Trophoblast cell (in vitro differentiated cells and primary cell): Measurements from ENCODE around the gene OTOF.

Experiments used
- DNase-seq, 2 donors: peaks; one replicate each; pipeline ENCODE4 v3.0.0-alpha.2; 2016
- H2AFZ ChIP-seq: 2 replicates; pipeline ENCODE4 v1.6.1; 2013; ENCODE audit warnings: low read length, moderate library complexity, mild to moderate bottlenecking; ENCODE audit not compliant: insufficient read depth, poor library complexity
- H2AK5ac ChIP-seq: 2 replicates; pipeline ENCODE4 v1.6.1; 2013; ENCODE audit warnings: mild to moderate bottlenecking, low read length
- H2BK120ac ChIP-seq: 2 replicates; pipeline ENCODE4 v1.6.1; 2013; ENCODE audit warnings: low read length, mild to moderate bottlenecking, moderate library complexity; ENCODE audit not compliant: insufficient read depth, poor library complexity
- H2BK12ac ChIP-seq: 2 replicates; pipeline ENCODE4 v1.6.1; 2013; ENCODE audit warnings: mild to moderate bottlenecking, low read length, moderate library complexity
- H2BK5ac ChIP-seq: 2 replicates; pipeline ENCODE4 v1.6.1; 2013; ENCODE audit warnings: low read length, low read depth, moderate library complexity, mild to moderate bottlenecking; ENCODE audit not compliant: poor library complexity
- H3K14ac ChIP-seq: 2 replicates; pipeline ENCODE4 v1.6.1; 2013; ENCODE audit warnings: mild to moderate bottlenecking, low read length
- H3K18ac ChIP-seq: 2 replicates; pipeline ENCODE4 v1.6.1; 2013; ENCODE audit warnings: mild to moderate bottlenecking, low read length
- H3K23ac ChIP-seq: 2 replicates; pipeline ENCODE4 v1.6.1; 2013; ENCODE audit warnings: low read length
- H3K27ac ChIP-seq: 2 replicates; pipeline ENCODE4 v1.5.1; 2013; ENCODE audit warnings: low read depth, mild to moderate bottlenecking, inconsistent platforms, low read length, moderate library complexity
- H3K27me3 ChIP-seq: 2 replicates; pipeline ENCODE4 v1.6.1; 2013; ENCODE audit warnings: inconsistent platforms, mild to moderate bottlenecking, low read length, moderate library complexity; ENCODE audit not compliant: insufficient read depth
- H3K36me3 ChIP-seq, 2 experiments: 1 replicate in 1 of 2; 2 replicates in 1 of 2; pipeline ENCODE4 v1.6.1; 2013; ENCODE audit warnings: low read length in 2 of 2, mild to moderate bottlenecking in 2 of 2, moderate library complexity in 1 of 2; ENCODE audit not compliant: insufficient read depth in 2 of 2, control insufficient read depth in 1 of 2
- H3K4ac ChIP-seq: 2 replicates; pipeline ENCODE4 v1.6.1; 2013; ENCODE audit warnings: low read depth, mild to moderate bottlenecking, low read length, moderate library complexity
- H3K4me1 ChIP-seq, 2 experiments: 1 replicate in 1 of 2; 2 replicates in 1 of 2; pipeline ENCODE4 v1.6.1; 2013; ENCODE audit warnings: low read length in 2 of 2, mild to moderate bottlenecking in 2 of 2, moderate library complexity in 1 of 2; ENCODE audit not compliant: insufficient read depth in 2 of 2, control insufficient read depth in 1 of 2
- H3K4me2 ChIP-seq: 2 replicates; pipeline ENCODE4 v1.6.1; 2013; ENCODE audit warnings: inconsistent platforms, mild to moderate bottlenecking, low read length, moderate library complexity
- H3K4me3 ChIP-seq: 2 replicates; pipeline ENCODE4 v1.5.1; 2013; ENCODE audit warnings: mild to moderate bottlenecking, low read depth, low read length, inconsistent platforms
- H3K79me1 ChIP-seq: one replicate; pipeline ENCODE4 v1.6.1; 2013; ENCODE audit warnings: low read length
- H3K79me2 ChIP-seq: 2 replicates; pipeline ENCODE4 v1.6.1; 2013; ENCODE audit warnings: low read length, mild to moderate bottlenecking; ENCODE audit not compliant: control insufficient read depth, insufficient read depth, poor library complexity
- H3K9ac ChIP-seq: 2 replicates; pipeline ENCODE4 v1.6.1; 2013; ENCODE audit warnings: mild to moderate bottlenecking, low read length
- H3K9me3 ChIP-seq: 2 replicates; pipeline ENCODE4 v1.6.1; 2013; ENCODE audit warnings: low read depth, mild to moderate bottlenecking, control low read depth, inconsistent platforms, low read length; ENCODE audit not compliant: insufficient read depth
- H4K12ac ChIP-seq: 2 replicates; pipeline ENCODE4 v1.6.1; 2013; ENCODE audit warnings: low read depth, mild to moderate bottlenecking, low read length, moderate library complexity
- H4K8ac ChIP-seq: 2 replicates; pipeline ENCODE4 v1.6.1; 2013; ENCODE audit warnings: low read depth, mild to moderate bottlenecking, low read length, moderate library complexity
- H4K91ac ChIP-seq: one replicate; pipeline ENCODE4 v1.6.1; 2013; ENCODE audit warnings: low read depth, mild to moderate bottlenecking, low read length, moderate library complexity
- WGBS: extraction: QIAGEN DNeasy Blood & Tissue Kit; methylation state at CpG from one replicate; pipeline ENCODE4 v1.1.7; 2013; ENCODE audit warnings: missing lambda C conversion rate; ENCODE audit not compliant: insufficient read length, insufficient coverage; ENCODE audit errors: extremely low coverage; 5-methylcytosine and 5-hydroxymethylcytosine counted together

The OTOF gene

GRCh38 chr2:26462511-26463243 lies 15.2 kb downstream of the OTOF start:
- peak overlapping the region; percentile 65 for H2BK120ac ChIP-seq
- H3K4me1 ChIP-seq = peaks cover 15 to 20% of the 10 kb centered on the region in 2 experiments
- H3K18ac ChIP-seq = no peak overlapping the region
- H3K9me3 ChIP-seq = peaks cover 3% of the 10 kb centered on the region
- H3K9ac ChIP-seq = no peak overlapping the region
- H3K4me2 ChIP-seq = no peak overlapping the region
- H3K4ac ChIP-seq = no peak overlapping the region
- H3K79me1 ChIP-seq = peaks cover 12% of the 10 kb centered on the region
- peak; percentile 58 to 69 for DNase-seq
- H3K27me3 ChIP-seq = no peaks in the 10 kb centered on the region
- H3K4me3 ChIP-seq = no peak overlapping the region
- H2AFZ ChIP-seq = no peak overlapping the region
- H4K8ac ChIP-seq = peak overlapping the region; percentile 39
- peak overlapping the region; percentile 3 for H2AK5ac ChIP-seq
- H2BK5ac ChIP-seq = no peak overlapping the region
- peak overlapping the region; percentile 0 for H2BK12ac ChIP-seq
- peak overlapping the region; percentile 82 for H4K91ac ChIP-seq
- no peaks in the 10 kb centered on the region for H3K36me3 ChIP-seq
- H3K23ac ChIP-seq = no peak overlapping the region
- no CpG with 5 or more reads among the region's 14 CpGs for WGBS
- H3K27ac ChIP-seq = peak overlapping the region; percentile 7
- peak overlapping the region; percentile 1 for H3K14ac ChIP-seq
- H4K12ac ChIP-seq = peak overlapping the region; percentile 6
- H3K79me2 ChIP-seq = no peaks in the 10 kb centered on the region

GRCh38 chr2:26462100-26462499 lies 15.8 kb downstream of the OTOF start:
- DNase-seq = no peak
- no peaks in the 10 kb centered on the region for H3K27me3 ChIP-seq
- no peak overlapping the region for H3K18ac ChIP-seq
- no peak overlapping the region for H3K27ac ChIP-seq
- H3K14ac ChIP-seq = no peak overlapping the region
- H3K79me2 ChIP-seq = no peaks in the 10 kb centered on the region
- no peak overlapping the region for H3K4me3 ChIP-seq
- H4K12ac ChIP-seq = no peak overlapping the region
- H3K9ac ChIP-seq = no peak overlapping the region
- no peak overlapping the region for H2AFZ ChIP-seq
- H2BK12ac ChIP-seq = peak overlapping the region; percentile 11
- peaks cover 20 to 24% of the 10 kb centered on the region in 2 experiments for H3K4me1 ChIP-seq
- no CpG with 5 or more reads among the region's 6 CpGs for WGBS
- H3K36me3 ChIP-seq = no peaks in the 10 kb centered on the region
- H2BK5ac ChIP-seq = no peak overlapping the region
- H3K4ac ChIP-seq = no peak overlapping the region
- H3K4me2 ChIP-seq = no peak overlapping the region
- no peak overlapping the region for H2AK5ac ChIP-seq
- H4K91ac ChIP-seq = peak overlapping the region; percentile 56
- no peak overlapping the region for H3K23ac ChIP-seq
- H3K79me1 ChIP-seq = peaks cover 14% of the 10 kb centered on the region
- no peak overlapping the region for H2BK120ac ChIP-seq
- H3K9me3 ChIP-seq = peaks cover 3% of the 10 kb centered on the region
- no peak overlapping the region for H4K8ac ChIP-seq

GRCh38 chr2:26461601-26462023 lies 16.3 kb downstream of the OTOF start:
- Histone ChIP-seq H4K12ac (no peak overlapping the region), H3K4me3 (no peak overlapping the region), H2BK120ac (no peak overlapping the region), H3K79me1 (peaks cover 17% of the 10 kb centered on the region), H3K23ac (no peak overlapping the region), H3K4me1 (peaks cover 25 to 29% of the 10 kb centered on the region in 2 experiments), H3K79me2 (no peaks in the 10 kb centered on the region), H2AK5ac (peak overlapping the region; percentile 48), H4K8ac (no peak overlapping the region), H3K4ac (no peak overlapping the region), H3K9me3 (peaks cover 3% of the 10 kb centered on the region), H2AFZ (no peak overlapping the region), H3K18ac (no peak overlapping the region), H3K9ac (no peak overlapping the region), H3K27me3 (no peaks in the 10 kb centered on the region), H3K14ac (no peak overlapping the region), H3K36me3 (no peaks in the 10 kb centered on the region), H3K4me2 (no peak overlapping the region), H3K27ac (no peak overlapping the region), H4K91ac (peak overlapping the region; percentile 7), H2BK5ac (no peak overlapping the region), H2BK12ac (no peak overlapping the region)
- WGBS = no CpG with 5 or more reads among the region's 19 CpGs
- DNase-seq = no peak

- WGBS = no CpG with 5 or more reads among the region's 19 CpGs
- no peak for DNase-seq
- no peak overlapping the region for H2BK120ac ChIP-seq
Measured at GRCh38 chr2:26460613-26461031, 17.3 kb downstream of the OTOF start.

More at GRCh38 chr2:26460613-26461031, 17.3 kb downstream of the OTOF start:
- Histone ChIP-seq H4K12ac (no peak overlapping the region), H3K4me2 (no peak overlapping the region), H3K14ac (no peak overlapping the region), H3K79me1 (peaks cover 19% of the 10 kb centered on the region), H2AK5ac (no peak overlapping the region), H2BK12ac (no peak overlapping the region), H3K36me3 (no peaks in the 10 kb centered on the region), H3K23ac (no peak overlapping the region), H3K9ac (no peak overlapping the region), H2BK5ac (no peak overlapping the region), H3K27ac (no peak overlapping the region), H3K4me3 (no peak overlapping the region), H3K4ac (no peak overlapping the region), H4K91ac (no peak overlapping the region), H3K79me2 (no peaks in the 10 kb centered on the region), H3K4me1 (peaks cover 34 to 38% of the 10 kb centered on the region in 2 experiments), H4K8ac (no peak overlapping the region), H2AFZ (no peak overlapping the region), H3K9me3 (peaks cover under 1% of the 10 kb centered on the region), H3K27me3 (no peaks in the 10 kb centered on the region), H3K18ac (no peak overlapping the region)
